ENCODE data around the gene TLE3.

DNA sequence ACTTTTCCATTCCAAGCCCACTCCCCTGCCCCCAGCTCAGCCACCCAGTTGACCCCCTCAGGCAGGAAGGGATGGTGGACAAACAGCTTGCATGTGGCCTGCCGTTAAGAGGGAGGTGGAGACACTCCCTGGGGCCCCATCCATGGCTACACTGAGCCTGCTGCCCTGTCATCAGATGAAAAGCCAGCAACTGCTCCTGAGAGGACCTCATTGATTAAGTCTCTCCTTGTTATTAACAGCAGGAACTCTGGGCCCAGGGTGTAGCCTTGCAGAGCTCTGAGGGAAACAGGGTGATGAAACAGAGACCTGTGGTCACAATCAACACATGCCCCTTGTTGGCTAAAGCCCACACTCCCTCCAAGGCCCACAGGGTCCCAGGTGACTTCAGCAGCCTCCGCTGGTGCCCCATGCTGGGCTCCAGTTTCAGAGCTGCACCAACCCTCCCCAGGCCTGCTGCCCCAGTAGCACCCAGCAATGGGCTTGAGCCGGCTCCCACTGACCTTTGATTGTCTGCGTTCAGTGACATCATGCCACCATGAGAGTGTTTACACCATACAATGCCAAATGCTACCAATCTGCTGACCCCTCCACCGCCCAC, 22.3 kb upstream of the TLE3 start:
- TF ChIP-seq EZH2 (IDR thresholded peaks at IDR 0.05; ENCODE audit: borderline replicate concordance, low read depth, low read length, severe bottlenecking), result no peak
- TF ChIP-seq, protein P1, sequence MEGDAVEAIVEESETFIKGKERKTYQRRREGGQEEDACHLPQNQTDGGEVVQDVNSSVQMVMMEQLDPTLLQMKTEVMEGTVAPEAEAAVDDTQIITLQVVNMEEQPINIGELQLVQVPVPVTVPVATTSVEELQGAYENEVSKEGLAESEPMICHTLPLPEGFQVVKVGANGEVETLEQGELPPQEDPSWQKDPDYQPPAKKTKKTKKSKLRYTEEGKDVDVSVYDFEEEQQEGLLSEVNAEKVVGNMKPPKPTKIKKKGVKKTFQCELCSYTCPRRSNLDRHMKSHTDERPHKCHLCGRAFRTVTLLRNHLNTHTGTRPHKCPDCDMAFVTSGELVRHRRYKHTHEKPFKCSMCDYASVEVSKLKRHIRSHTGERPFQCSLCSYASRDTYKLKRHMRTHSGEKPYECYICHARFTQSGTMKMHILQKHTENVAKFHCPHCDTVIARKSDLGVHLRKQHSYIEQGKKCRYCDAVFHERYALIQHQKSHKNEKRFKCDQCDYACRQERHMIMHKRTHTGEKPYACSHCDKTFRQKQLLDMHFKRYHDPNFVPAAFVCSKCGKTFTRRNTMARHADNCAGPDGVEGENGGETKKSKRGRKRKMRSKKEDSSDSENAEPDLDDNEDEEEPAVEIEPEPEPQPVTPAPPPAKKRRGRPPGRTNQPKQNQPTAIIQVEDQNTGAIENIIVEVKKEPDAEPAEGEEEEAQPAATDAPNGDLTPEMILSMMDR (IDR thresholded peaks at IDR 0.05; ENCODE audit: borderline replicate concordance, extremely low read depth, low read length, poor library complexity, severe bottlenecking), result no peak

All from DND-41 (cell line).